ENCODE data around the gene BMPR2.
"Not testable (repeated sequence)": the region's sequence is repeated elsewhere in the genome, so short reads cannot be mapped to it uniquely, and the experiment has no call there.

DNA sequence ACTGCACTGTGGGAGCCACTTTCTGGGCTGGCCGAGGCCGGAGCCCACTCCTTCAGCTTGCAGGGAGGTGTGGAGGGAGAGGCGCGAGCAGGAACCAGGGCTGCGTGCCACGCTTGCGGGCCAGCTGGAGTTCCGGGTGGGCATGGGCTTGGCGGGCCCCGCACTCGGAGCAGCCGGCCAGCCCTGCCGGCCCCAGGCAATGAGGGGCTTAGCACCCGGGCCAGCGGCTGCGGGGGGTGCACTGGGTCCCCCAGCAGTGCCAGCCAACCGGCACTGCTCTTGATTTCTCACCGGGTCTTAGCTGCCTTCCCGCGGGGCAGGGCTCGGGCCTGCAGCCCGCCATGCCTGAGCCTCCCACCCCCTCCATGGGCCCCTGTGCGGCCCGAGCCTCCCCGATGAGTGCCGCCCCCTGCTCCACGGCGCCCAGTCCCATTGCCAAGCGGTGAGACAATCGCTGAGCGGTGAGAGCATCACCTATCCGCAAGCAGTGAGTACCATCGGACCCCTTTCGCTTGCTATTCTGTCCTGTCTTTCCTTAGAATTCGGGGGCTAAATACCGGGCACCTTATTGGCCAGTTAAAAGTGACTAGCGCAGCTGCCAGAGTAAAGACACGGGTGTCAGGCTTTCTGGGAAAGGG lies 120.8 kb downstream of the BMPR2 start:
- TF ChIP-seq CTCF, POLR2A, POLR2AphosphoS5 (IDR thresholded peaks at IDR 0.05): not testable (repeated sequence)

Measured in breast epithelium (tissue), 3 donors.